Stimulated activated effector memory CD8-positive, alpha-beta T cell treated with anti-CD3 and anti-CD28 coated beads, Interleukin-12 subunit alpha, Interleukin-12 subunit beta, amount 100 ng/mL, for 72 hours (primary cell): ENCODE measurements around the gene GJE1.

ENCODE experiments used
- ATAC-seq: fragments of 150-1000 bp; cut with Tn5 transposase; 2 replicates; pipeline ENCODE4 v1.10.0; 2021
- DNase-seq, 2 donors: peaks; one replicate each; pipeline ENCODE4 v3.0.0; 2021 to 2022; ENCODE audit warnings: low spot score in 2 of 2
- H3K27ac Mint-ChIP-seq: one replicate; pipeline ENCODE4 v1.8.0; 2022; ENCODE audit warnings: mild to moderate bottlenecking, mixed read lengths
- H3K36me3 Mint-ChIP-seq: one replicate; pipeline ENCODE4 v1.8.0; 2022; ENCODE audit warnings: mild to moderate bottlenecking, mixed read lengths
- H3K4me1 Mint-ChIP-seq: one replicate; pipeline ENCODE4 v1.8.0; 2022; ENCODE audit warnings: mixed read lengths
- H3K4me3 Mint-ChIP-seq: one replicate; pipeline ENCODE4 v1.8.0; 2022; ENCODE audit warnings: mild to moderate bottlenecking, mixed read lengths
- H3K9me3 Mint-ChIP-seq: one replicate; pipeline ENCODE4 v1.8.0; 2022; ENCODE audit warnings: mixed read lengths

Gene GJE1

DNA sequence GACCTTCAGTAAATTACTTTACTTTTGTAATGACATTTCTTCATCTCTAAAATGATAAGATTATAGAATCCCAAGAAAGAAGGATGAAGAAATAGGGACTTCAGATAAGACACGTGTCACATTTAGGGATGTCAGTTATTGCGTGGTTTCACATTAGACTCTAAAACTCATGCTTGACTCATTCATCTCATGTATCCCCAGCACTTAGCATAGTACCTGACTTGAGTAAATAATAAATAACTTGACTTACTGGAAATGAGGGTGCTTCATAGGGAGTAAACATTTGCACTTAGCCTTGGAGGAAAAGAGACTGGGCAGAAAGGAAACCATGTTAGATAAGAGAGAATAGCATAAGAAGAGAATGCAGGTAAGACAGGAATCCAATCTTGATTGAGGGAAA, 51.6 kb downstream of the GJE1 start:
- no peak for ATAC-seq
- no peaks in the 10 kb centered on the region for H3K9me3 Mint-ChIP-seq

More for the DNA sequence above, 51.6 kb downstream of the GJE1 start:
- H3K27ac Mint-ChIP-seq, result peak overlapping the region; percentile 20
- DNase-seq, result no peak
- H3K4me1 Mint-ChIP-seq, result peaks cover 10% of the 10 kb centered on the region
- H3K36me3 Mint-ChIP-seq, result peaks cover 15% of the 10 kb centered on the region
- H3K4me3 Mint-ChIP-seq, result no peak overlapping the region
